H1 (cell line): ENCODE data around the gene RRM2. TPM values are rescaled to one million over a fixed set of nuclear protein-coding genes. Genes with fewer than 3 reads are reported as not detected.
"Not testable (repeated sequence)": the region's sequence is repeated elsewhere in the genome, so short reads cannot be mapped to it uniquely, and the experiment has no call there.

Source experiments
- CTCF ChIA-PET: fragments of 300-600 bp; sonication (Branson Sonifier 250); formaldehyde crosslinking; loops from one replicate; lab custom pipeline; 2021; ENCODE audit not compliant: partially characterized antibody; lab: Charles Lee
- POLR2A ChIA-PET: fragments of 300-600 bp; sonication (Branson Sonifier 250); formaldehyde crosslinking; loops from one replicate; lab custom pipeline; 2021; ENCODE audit warnings: inconsistent platforms; ENCODE audit not compliant: partially characterized antibody; lab: Charles Lee
- DNase-seq, 2 experiments: peaks; one replicate each; pipeline versions ENCODE4 v3.0.0 to v3.0.0-alpha.2; 2010 to 2022; ENCODE audit warnings: low spot score in 2 of 2, low read depth in 1 of 2, mixed read lengths in 1 of 2
- FAIRE-seq: peaks from 2 replicates; lab custom pipeline; 2011; peaks lifted over from hg19 to GRCh38; lab: Jason Lieb, UNC
- H2AFZ ChIP-seq: 2 replicates; pipeline ENCODE4 v1.8.1; 2012; ENCODE audit warnings: low read length, inconsistent platforms
- H2AK5ac ChIP-seq: 2 replicates; pipeline ENCODE4 v1.6.1; 2013; ENCODE audit warnings: low read depth, low read length
- H2BK120ac ChIP-seq: replicated peaks from 2 replicates; pipeline ENCODE3; 2013; ENCODE audit warnings: low read depth, low read length, inconsistent platforms
- H2BK12ac ChIP-seq: 2 replicates; pipeline ENCODE4 v1.6.1; 2013; ENCODE audit warnings: low read depth, low read length
- H2BK15ac ChIP-seq: 2 replicates; pipeline ENCODE4 v1.6.1; 2013; ENCODE audit warnings: low read length
- H2BK20ac ChIP-seq: 2 replicates; pipeline ENCODE4 v1.6.1; 2013; ENCODE audit warnings: low read length
- H2BK5ac ChIP-seq: 2 replicates; pipeline ENCODE4 v1.6.1; 2013; ENCODE audit warnings: low read depth, low read length
- H3K14ac ChIP-seq: 2 replicates; pipeline ENCODE4 v1.6.1; 2013; ENCODE audit warnings: inconsistent platforms; ENCODE audit not compliant: insufficient read length
- H3K18ac ChIP-seq: 2 replicates; pipeline ENCODE4 v1.6.1; 2013; ENCODE audit warnings: low read length; ENCODE audit errors: extremely low read depth
- H3K23ac ChIP-seq: 2 replicates; pipeline ENCODE4 v1.6.1; 2013; ENCODE audit warnings: inconsistent platforms; ENCODE audit not compliant: insufficient read length
- H3K23me2 ChIP-seq: 2 replicates; pipeline ENCODE4 v1.6.1; 2013; ENCODE audit warnings: low read depth, low read length
- H3K27ac ChIP-seq: 2 replicates; pipeline ENCODE4 v1.6.1; 2011; ENCODE audit warnings: low read depth, low read length, inconsistent platforms
- H3K27me3 ChIP-seq, 4 experiments: replicated peaks in 1 of 4; 1 replicate in 1 of 4; 2 replicates in 3 of 4; pipeline versions ENCODE4 v1.6.1 to v1.8.1; 2011 to 2013; ENCODE audit warnings: low read length in 3 of 4, mild to moderate bottlenecking in 3 of 4, inconsistent platforms in 2 of 4, mixed read lengths in 2 of 4, moderate library complexity in 1 of 4; ENCODE audit not compliant: control insufficient read depth in 3 of 4, insufficient read depth in 3 of 4; ENCODE audit errors: extremely low read depth in 1 of 4
- H3K36me3 ChIP-seq, 4 experiments: 2 replicates each; pipeline versions ENCODE4 v1.6.1 to v1.8.1; 2011 to 2013; ENCODE audit warnings: mild to moderate bottlenecking in 4 of 4, low read length in 3 of 4, moderate library complexity in 2 of 4, control low read depth in 1 of 4, inconsistent platforms in 1 of 4; ENCODE audit not compliant: insufficient read depth in 4 of 4, control insufficient read depth in 2 of 4
- H3K4ac ChIP-seq: replicated peaks from 2 replicates; pipeline ENCODE3; 2013; ENCODE audit warnings: low read length, low read depth, mixed read lengths, inconsistent platforms; ENCODE audit not compliant: insufficient read length
- H3K4me1 ChIP-seq, 4 experiments: replicated peaks in 1 of 4; 1 replicate in 1 of 4; 2 replicates in 3 of 4; pipeline versions ENCODE4 v1.6.1 to v1.8.1; 2011 to 2013; ENCODE audit warnings: low read length in 3 of 4, inconsistent platforms in 2 of 4, mixed read lengths in 1 of 4; ENCODE audit not compliant: insufficient read depth in 4 of 4, control insufficient read depth in 3 of 4
- H3K4me2 ChIP-seq, 2 experiments: 2 replicates each; pipeline versions ENCODE4 v1.6.1 to v1.8.1; 2011 to 2013; ENCODE audit warnings: low read depth in 2 of 2, low read length in 2 of 2, control low read depth in 1 of 2, inconsistent platforms in 1 of 2, mild to moderate bottlenecking in 1 of 2; ENCODE audit not compliant: insufficient read depth in 1 of 2
- H3K4me3 ChIP-seq, 4 experiments: fragments of 200-600, 300-600 bp in 1 of 4; sonication (generic), shearing (Covaris generic), sonication (Bioruptor Twin) in 1 of 4; 2 replicates each; pipeline versions ENCODE4 v1.5.1 to v1.8.1; 2011 to 2016; ENCODE audit warnings: low read length in 4 of 4, low read depth in 3 of 4, control low read depth in 2 of 4, inconsistent platforms in 2 of 4, mild to moderate bottlenecking in 2 of 4, mixed read lengths in 1 of 4, moderate library complexity in 1 of 4; ENCODE audit not compliant: insufficient read depth in 2 of 4; ENCODE audit errors: extremely low read depth in 1 of 4
- H3K56ac ChIP-seq: replicated peaks from 2 replicates; pipeline ENCODE3; 2013; ENCODE audit warnings: low read depth, mild to moderate bottlenecking, mixed read lengths, low read length, inconsistent platforms; ENCODE audit not compliant: insufficient read length
- H3K79me1 ChIP-seq: 2 replicates; pipeline ENCODE4 v1.6.1; 2013; ENCODE audit warnings: low read depth, low read length, control low read depth
- H3K79me2 ChIP-seq, 2 experiments: 2 replicates each; pipeline versions ENCODE4 v1.6.1 to v1.8.1; 2012 to 2013; ENCODE audit warnings: low read length in 2 of 2, mild to moderate bottlenecking in 2 of 2, inconsistent platforms in 1 of 2; ENCODE audit not compliant: insufficient read depth in 2 of 2, control insufficient read depth in 1 of 2
- H3K9ac ChIP-seq, 4 experiments: replicated peaks in 1 of 4; 1 replicate in 1 of 4; 2 replicates in 3 of 4; pipeline versions ENCODE4 v1.6.1 to v1.8.1; 2011 to 2013; ENCODE audit warnings: low read depth in 3 of 4, low read length in 3 of 4, control low read depth in 2 of 4, mild to moderate bottlenecking in 2 of 4, moderate library complexity in 2 of 4, inconsistent platforms in 1 of 4; ENCODE audit errors: extremely low read depth in 1 of 4
- H3K9me3 ChIP-seq, 2 experiments: 2 replicates each; pipeline versions ENCODE4 v1.6.1 to v1.8.1; 2012 to 2013; ENCODE audit warnings: mild to moderate bottlenecking in 2 of 2, moderate library complexity in 2 of 2, control low read depth in 1 of 2, inconsistent platforms in 1 of 2, low read depth in 1 of 2, low read length in 1 of 2, mixed read lengths in 1 of 2; ENCODE audit not compliant: insufficient read depth in 2 of 2
- H4K20me1 ChIP-seq, 2 experiments: replicated peaks in 1 of 2; 2 replicates each; pipeline versions ENCODE3 to v1.8.1; 2011 to 2013; ENCODE audit warnings: inconsistent platforms in 2 of 2, low read length in 2 of 2, mild to moderate bottlenecking in 1 of 2; ENCODE audit not compliant: insufficient read depth in 2 of 2, control insufficient read depth in 1 of 2
- H4K5ac ChIP-seq: 2 replicates; pipeline ENCODE4 v1.6.1; 2013; ENCODE audit warnings: low read length, low read depth, mixed read lengths, inconsistent platforms; ENCODE audit not compliant: insufficient read length
- H4K8ac ChIP-seq: 2 replicates; pipeline ENCODE4 v1.8.0; 2013; ENCODE audit warnings: mild to moderate bottlenecking, moderate library complexity, low read length, inconsistent platforms; ENCODE audit not compliant: insufficient read depth; ENCODE audit errors: extremely low read depth
- H4K91ac ChIP-seq: replicated peaks from 2 replicates; pipeline ENCODE3; 2013; ENCODE audit warnings: low read length, mixed read lengths, inconsistent platforms; ENCODE audit not compliant: insufficient read length
- polyA plus RNA-seq, 7 experiments: library from polyadenylated mRNA; depleted of rRNA in 3 of 7; stranded (reverse) in 5 of 7; unstranded in 2 of 7; fragments of >200 nt in 5 of 7; fragments of 200-250 nt in 2 of 7; gene quantifications; 1 replicate in 5 of 7; 2 replicates in 1 of 7; 4 replicates in 1 of 7; pipeline versions ENCODE4 v1.2.1 to v1.2.3, GENCODE V29; 2011 to 2013; ENCODE audit warnings: missing spikeins in 2 of 7, mixed read lengths in 2 of 7
- total RNA-seq: library from RNA; stranded (reverse); fragmentation: NEBNext Ultra II Directional; extraction: Animal tissue kit (Norgen Biotek cat#: 25700); gene quantifications from 2 replicates; pipeline ENCODE4 v1.2.1, GENCODE V29; 2021

RRM2 gene
- total and polyA plus RNA-seq, 2 of the 8 experiments (the other 6 are each of a cell fraction or from before 2014, with no cell fraction given), result 37.7 to 215 TPM

- H3K79me2 ChIP-seq, H3K9ac ChIP-seq, H3K56ac ChIP-seq, H3K79me1 ChIP-seq, H2BK15ac ChIP-seq, H3K27ac ChIP-seq, H2BK12ac ChIP-seq, H3K23ac ChIP-seq, H3K36me3 ChIP-seq, FAIRE-seq, H4K20me1 ChIP-seq, H2AK5ac ChIP-seq, H3K27me3 ChIP-seq, H3K9me3 ChIP-seq, H2BK5ac ChIP-seq, H4K91ac ChIP-seq, H3K4me1 ChIP-seq, H2BK20ac ChIP-seq, H3K18ac ChIP-seq, H4K8ac ChIP-seq, H2BK120ac ChIP-seq, DNase-seq, H3K4ac ChIP-seq, H3K14ac ChIP-seq, H4K5ac ChIP-seq, H3K4me3 ChIP-seq, H3K23me2 ChIP-seq, H2AFZ ChIP-seq, H3K4me2 ChIP-seq: not testable (repeated sequence)
- CTCF ChIA-PET, result interaction anchor here (0.8 to 24.1 kb wide), 4 partner anchors 19 to 57 kb away, joined by 3 to 429 read pairs (median 4); partner anchors contain the start of gene CYS1
- POLR2A ChIA-PET, result interaction anchor here (1.2 kb wide), 1 partner anchor 18 kb away, joined by 3 read pairs; no protein-coding TSS in a partner anchor
Observed at GRCh38 chr2:10104906-10105305, 17.6 kb upstream of the RRM2 start.
